CD4-positive, alpha-beta T cell treated with Interleukin-1 beta for 1 hour (primary cell): ENCODE results near the gene DCUN1D5.

Source experiments
- DNase-seq, 2 donors: peaks; one replicate each; pipeline ENCODE4 v3.0.0-alpha.2; 2020 to 2022

The DCUN1D5 gene

GRCh38 chr11:103091801-103092524 lies at the start of gene DCUN1D5:
Gene DCUN1D5 (minus strand): TSS chr11:103092160. CDS start chr11:103091872, 288 bp downstream.
- DNase-seq, result peak; percentile 95

GRCh38 chr11:103125462-103125861 lies 33.5 kb upstream of the DCUN1D5 start:
- DNase-seq, result no peak

- DNase-seq, result no peak
Observed at GRCh38 chr11:103114836-103115235, 22.9 kb upstream of the DCUN1D5 start.

GRCh38 chr11:103112364-103112763 lies 20.4 kb upstream of the DCUN1D5 start:
- no peak for DNase-seq

- DNase-seq, result no peak
Observed at GRCh38 chr11:103111400-103111799, 19.4 kb upstream of the DCUN1D5 start.

GRCh38 chr11:103110391-103110790 lies 18.4 kb upstream of the DCUN1D5 start:
- DNase-seq, result peak in 1 of 2 donors; percentile 14

GRCh38 chr11:103109818-103110388 lies 17.9 kb upstream of the DCUN1D5 start:
- DNase-seq, result no peak

GRCh38 chr11:103108933-103109817 lies 17.2 kb upstream of the DCUN1D5 start, which contains the start of gene DYNC2H1:
Gene DYNC2H1 (plus strand): TSS chr11:103109426. CDS start chr11:103109575, 149 bp downstream.
- peak; percentile 88 to 90 for DNase-seq

- no peak for DNase-seq
Observed at GRCh38 chr11:103097279-103097678, 5.3 kb upstream of the DCUN1D5 start.

- peak; percentile 28 to 40 for DNase-seq
Observed at GRCh38 chr11:103091064-103091800, 728 bp downstream of the DCUN1D5 start.

- DNase-seq, result no peak
Observed at GRCh38 chr11:103086461-103086860, 5.5 kb downstream of the DCUN1D5 start.

GRCh38 chr11:103085758-103086365 lies 6.1 kb downstream of the DCUN1D5 start:
- DNase-seq, result no peak

GRCh38 chr11:103079833-103080232 lies 12.1 kb downstream of the DCUN1D5 start:
- no peak for DNase-seq

- no peak for DNase-seq
Observed at GRCh38 chr11:103078710-103079109, 13.2 kb downstream of the DCUN1D5 start.

- DNase-seq, result no peak
Observed at GRCh38 chr11:103077554-103077953, 14.4 kb downstream of the DCUN1D5 start.

GRCh38 chr11:103076361-103076760 lies 15.6 kb downstream of the DCUN1D5 start:
- DNase-seq, result no peak

GRCh38 chr11:103071008-103071407 lies 21.0 kb downstream of the DCUN1D5 start:
- DNase-seq, result no peak

- peak in 1 of 2 donors; percentile 19 for DNase-seq
Observed at GRCh38 chr11:103070142-103070541, 21.8 kb downstream of the DCUN1D5 start.

GRCh38 chr11:103069367-103069766 lies 22.6 kb downstream of the DCUN1D5 start:
- DNase-seq, result peak in 1 of 2 donors; percentile 11

- DNase-seq, result no peak
Observed at GRCh38 chr11:103067118-103067517, 24.8 kb downstream of the DCUN1D5 start.

GRCh38 chr11:103061656-103062055 lies 30.3 kb downstream of the DCUN1D5 start:
- no peak for DNase-seq

- peak in 1 of 2 donors; percentile 49 for DNase-seq
Observed at GRCh38 chr11:103055221-103055890, 36.6 kb downstream of the DCUN1D5 start.
